Measurements from ENCODE around the gene EPB41L1. TPM values are rescaled to one million over a fixed set of nuclear protein-coding genes. Genes with fewer than 3 reads are reported as not detected.
A peak's percentile ranks its signal among the peaks of the same experiment; 100 is the strongest.

The EPB41L1 gene
- total RNA-seq (2012; rRNA removed) = 13.3 and 19.8 TPM in 2 replicates

DNA sequence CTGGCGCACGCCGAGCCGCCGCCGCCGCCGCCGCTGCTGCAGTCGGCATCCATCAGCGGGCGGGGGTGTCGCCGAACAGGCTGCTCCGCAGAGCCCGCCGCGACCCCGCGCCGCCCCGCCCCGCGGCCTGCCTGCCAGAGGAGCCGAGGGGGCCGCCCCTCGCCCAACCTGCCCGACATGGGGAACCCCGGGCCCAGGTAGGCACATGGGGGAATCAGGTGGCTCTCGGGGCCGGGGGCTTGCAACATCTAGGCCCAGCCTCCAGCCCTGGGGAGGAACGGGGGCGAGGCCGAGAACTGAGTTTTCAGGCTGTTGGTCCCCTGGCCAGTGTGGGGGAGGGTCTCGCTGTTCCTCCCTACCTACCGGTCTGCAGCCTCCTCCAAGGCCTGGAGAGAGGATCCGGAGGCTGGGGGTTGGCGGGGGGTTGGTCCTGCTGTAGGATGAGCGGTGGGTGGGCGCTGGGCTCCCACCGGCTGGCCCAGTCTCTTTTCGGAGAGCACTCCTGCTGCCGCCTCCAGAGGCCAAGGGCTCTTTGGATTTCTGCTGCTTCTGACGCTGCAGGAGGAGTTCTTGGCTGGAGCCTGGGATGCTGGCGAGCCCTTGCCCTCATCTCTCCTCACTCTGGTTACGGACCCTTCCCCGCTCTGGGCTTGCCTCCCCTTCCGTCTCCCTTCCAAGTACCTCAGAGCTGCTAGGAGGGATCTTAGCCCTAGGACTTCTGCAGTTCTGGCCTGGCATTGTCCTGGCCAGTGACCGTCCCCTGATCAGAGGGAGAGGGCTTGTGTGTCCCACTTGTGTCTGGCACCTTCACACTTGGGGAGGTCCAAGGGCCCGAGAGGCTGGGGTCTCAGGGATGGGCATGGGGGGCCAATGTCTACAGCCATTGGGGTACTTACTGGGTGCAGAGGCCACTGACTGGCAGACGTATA is at the start of gene EPB41L1:
Gene EPB41L1 (plus strand): TSS at position 41 of the 929 bp plus-strand sequence. CDS start 19,038 bp downstream, outside the sequence.
- peaks cover 4% of the 10 kb centered on the region for H3K27me3 ChIP-seq (ENCODE audit: control insufficient read depth, insufficient read depth, low read length)
- H3K4me3 ChIP-seq (ENCODE audit: low read length) = peak within 1 kb of the TSS; percentile 73
- no peaks in the 10 kb centered on the region for H3K36me3 ChIP-seq (ENCODE audit: insufficient read depth, low read length)
- no peaks in the 10 kb centered on the region for H3K9me3 ChIP-seq (replicated peaks; ENCODE audit: low read length)
- H3K4me1 ChIP-seq (ENCODE audit: control insufficient read depth, insufficient read depth, low read length) = peaks cover 17% of the 10 kb centered on the region
- peak within 1 kb of the TSS; percentile 63 for H3K9ac ChIP-seq (ENCODE audit: low read depth, low read length)
- peak within 1 kb of the TSS; percentile 96 for H3K4me2 ChIP-seq (ENCODE audit: low read length)

DNA sequence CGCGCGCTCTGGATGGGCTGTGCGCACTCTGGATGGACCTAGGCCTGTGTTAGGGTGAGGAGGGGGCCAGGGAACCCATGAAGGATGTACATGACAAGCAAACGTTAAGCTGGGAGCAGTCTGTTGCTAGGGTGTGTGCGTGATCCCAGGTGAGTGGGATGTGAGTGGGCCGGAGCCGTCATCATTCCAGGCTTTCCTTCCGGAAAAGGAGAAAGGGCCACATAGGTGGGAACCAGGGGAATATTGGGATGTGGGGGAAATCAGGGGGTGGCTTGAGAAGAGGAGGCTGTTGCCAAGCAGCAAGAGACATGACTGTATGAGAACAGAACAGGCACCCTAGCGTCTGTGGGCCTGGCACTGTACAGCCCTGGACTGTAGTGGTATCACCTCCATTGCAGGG is 49.7 kb upstream of the EPB41L1 start:
- Histone ChIP-seq H3K4me3 (ENCODE audit: low read length) (no peak overlapping the region), H3K27me3 (ENCODE audit: control insufficient read depth, insufficient read depth, low read length) (no peaks in the 10 kb centered on the region), H3K4me2 (ENCODE audit: low read length) (no peak overlapping the region), H3K9me3 (replicated peaks; ENCODE audit: low read length) (no peaks in the 10 kb centered on the region), H3K4me1 (ENCODE audit: control insufficient read depth, insufficient read depth, low read length) (peaks cover 16% of the 10 kb centered on the region), H3K36me3 (ENCODE audit: insufficient read depth, low read length) (no peaks in the 10 kb centered on the region), H3K9ac (ENCODE audit: low read depth, low read length) (no peak overlapping the region)

DNA sequence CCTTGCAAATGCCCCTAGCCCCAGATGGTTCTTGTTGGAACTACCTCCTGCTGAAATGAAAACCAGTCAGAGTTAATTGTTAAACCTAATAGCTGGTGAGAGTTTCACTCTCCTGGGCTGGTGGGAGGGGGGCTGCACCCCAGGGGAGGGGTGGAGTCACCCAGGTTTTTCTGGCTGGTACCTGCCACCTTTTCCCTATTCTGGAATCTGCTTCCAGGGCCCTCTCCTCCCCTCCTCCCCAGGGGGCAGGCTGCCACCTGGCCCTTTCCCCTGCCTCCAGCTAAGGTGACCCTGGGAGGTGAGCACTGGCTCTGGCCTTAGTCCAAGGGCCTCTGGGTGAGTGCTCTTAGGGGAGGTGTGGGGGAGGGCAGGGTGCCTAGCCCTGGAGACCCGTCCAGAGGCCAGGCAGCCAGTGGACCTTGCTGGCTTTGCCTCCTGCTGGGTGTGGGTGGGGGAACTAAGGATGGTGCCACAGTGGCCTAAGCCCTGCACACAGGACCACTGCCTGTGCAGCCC is 48.8 kb upstream of the EPB41L1 start:
- Histone ChIP-seq H3K27me3 (ENCODE audit: control insufficient read depth, insufficient read depth, low read length) (no peaks in the 10 kb centered on the region), H3K9me3 (replicated peaks; ENCODE audit: low read length) (no peaks in the 10 kb centered on the region), H3K4me2 (ENCODE audit: low read length) (no peak overlapping the region), H3K9ac (ENCODE audit: low read depth, low read length) (no peak overlapping the region), H3K4me1 (ENCODE audit: control insufficient read depth, insufficient read depth, low read length) (peaks cover 16% of the 10 kb centered on the region), H3K36me3 (ENCODE audit: insufficient read depth, low read length) (peaks cover 3% of the 10 kb centered on the region), H3K4me3 (ENCODE audit: low read length) (no peak overlapping the region)

DNA sequence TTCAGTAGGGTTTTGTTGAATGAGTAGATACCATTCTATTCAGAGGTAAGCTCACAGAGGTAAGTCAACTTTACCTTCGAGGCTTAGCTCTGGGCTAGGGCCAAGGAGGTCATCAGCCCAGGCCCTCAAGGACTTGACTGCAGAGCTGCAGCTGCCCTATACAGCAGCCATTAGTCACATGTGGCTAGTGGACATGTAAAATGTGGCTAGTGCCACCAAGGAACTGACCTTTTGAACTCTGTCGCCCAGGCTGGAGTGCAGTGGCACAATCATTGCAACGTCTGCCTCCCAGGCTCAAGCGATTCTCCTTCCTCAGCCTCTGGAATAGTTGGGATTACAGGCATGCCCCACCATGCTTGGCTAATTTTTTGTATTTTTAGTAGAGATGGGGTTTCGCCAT is 47.9 kb upstream of the EPB41L1 start:
- peaks cover 3% of the 10 kb centered on the region for H3K36me3 ChIP-seq (ENCODE audit: insufficient read depth, low read length)
- H3K4me3 ChIP-seq (ENCODE audit: low read length) = no peak overlapping the region
- H3K4me1 ChIP-seq (ENCODE audit: control insufficient read depth, insufficient read depth, low read length) = peaks cover 16% of the 10 kb centered on the region
- no peak overlapping the region for H3K4me2 ChIP-seq (ENCODE audit: low read length)
- no peaks in the 10 kb centered on the region for H3K27me3 ChIP-seq (ENCODE audit: control insufficient read depth, insufficient read depth, low read length)
- no peak overlapping the region for H3K9ac ChIP-seq (ENCODE audit: low read depth, low read length)
- H3K9me3 ChIP-seq (replicated peaks; ENCODE audit: low read length) = no peaks in the 10 kb centered on the region

DNA sequence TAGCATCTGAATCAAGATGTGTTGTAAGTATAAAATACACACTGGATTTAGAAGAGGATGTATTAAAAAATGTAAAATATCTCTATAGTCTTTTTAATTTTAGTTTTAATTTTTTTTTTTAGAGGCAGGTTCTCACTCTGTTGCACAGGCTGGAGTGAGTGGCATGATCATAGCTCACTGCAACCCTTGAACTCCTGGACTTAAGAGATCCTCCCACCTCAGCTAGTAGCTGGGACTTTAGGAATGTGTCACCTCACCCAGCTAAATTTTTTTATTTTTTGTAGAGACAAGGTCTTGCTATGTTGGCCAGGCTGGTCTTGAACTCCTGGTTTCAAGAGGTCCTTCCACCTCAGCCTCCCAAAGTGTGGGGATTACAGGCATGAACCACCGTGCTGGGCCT is 46.7 kb upstream of the EPB41L1 start:
- Histone ChIP-seq H3K4me2 (ENCODE audit: low read length) (no peak overlapping the region), H3K4me1 (ENCODE audit: control insufficient read depth, insufficient read depth, low read length) (peaks cover 9% of the 10 kb centered on the region), H3K9ac (ENCODE audit: low read depth, low read length) (no peak overlapping the region), H3K36me3 (ENCODE audit: insufficient read depth, low read length) (peaks cover 3% of the 10 kb centered on the region), H3K27me3 (ENCODE audit: control insufficient read depth, insufficient read depth, low read length) (no peaks in the 10 kb centered on the region), H3K4me3 (ENCODE audit: low read length) (no peak overlapping the region), H3K9me3 (replicated peaks; ENCODE audit: low read length) (no peaks in the 10 kb centered on the region)

DNA sequence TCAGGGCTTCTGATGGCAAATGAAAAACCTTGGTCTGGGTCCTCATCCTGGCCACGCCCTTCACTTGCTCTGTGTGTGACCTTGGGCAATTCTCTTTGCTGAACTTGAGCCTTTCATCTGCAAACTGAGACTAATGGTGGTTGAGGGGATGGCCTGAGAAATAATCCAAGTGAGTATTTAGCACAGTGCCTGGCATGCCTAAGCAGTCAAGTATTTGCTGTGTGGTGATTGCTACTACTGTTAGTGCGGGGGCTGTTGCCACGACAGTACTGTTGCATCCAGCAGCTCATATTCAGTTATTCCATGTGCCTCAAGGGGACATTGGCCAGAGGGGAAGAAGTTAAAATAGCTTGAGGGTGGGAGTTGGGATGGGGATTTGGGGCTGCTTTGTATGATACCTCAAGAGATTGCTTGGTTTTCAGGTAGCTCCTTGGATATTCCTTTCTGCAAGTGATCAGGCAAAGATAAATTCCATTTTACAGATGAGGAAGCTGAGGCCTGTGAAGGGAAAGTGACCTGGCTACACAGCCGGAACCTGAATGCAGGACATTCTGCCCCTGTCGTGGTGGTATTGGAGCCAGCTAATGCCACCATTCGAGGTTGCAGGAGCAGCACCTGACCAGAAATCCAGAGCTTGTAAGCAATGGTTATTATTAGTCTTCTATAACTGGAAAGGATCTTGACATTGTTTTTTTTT is 45.1 kb upstream of the EPB41L1 start:
- no peak overlapping the region for H3K4me3 ChIP-seq (ENCODE audit: low read length)
- H3K36me3 ChIP-seq (ENCODE audit: insufficient read depth, low read length) = peaks cover 3% of the 10 kb centered on the region
- H3K9ac ChIP-seq (ENCODE audit: low read depth, low read length) = no peak overlapping the region
- peaks cover under 1% of the 10 kb centered on the region for H3K4me1 ChIP-seq (ENCODE audit: control insufficient read depth, insufficient read depth, low read length)
- no peaks in the 10 kb centered on the region for H3K9me3 ChIP-seq (replicated peaks; ENCODE audit: low read length)
- H3K4me2 ChIP-seq (ENCODE audit: low read length) = no peak overlapping the region
- H3K27me3 ChIP-seq (ENCODE audit: control insufficient read depth, insufficient read depth, low read length) = peaks cover 8% of the 10 kb centered on the region

DNA sequence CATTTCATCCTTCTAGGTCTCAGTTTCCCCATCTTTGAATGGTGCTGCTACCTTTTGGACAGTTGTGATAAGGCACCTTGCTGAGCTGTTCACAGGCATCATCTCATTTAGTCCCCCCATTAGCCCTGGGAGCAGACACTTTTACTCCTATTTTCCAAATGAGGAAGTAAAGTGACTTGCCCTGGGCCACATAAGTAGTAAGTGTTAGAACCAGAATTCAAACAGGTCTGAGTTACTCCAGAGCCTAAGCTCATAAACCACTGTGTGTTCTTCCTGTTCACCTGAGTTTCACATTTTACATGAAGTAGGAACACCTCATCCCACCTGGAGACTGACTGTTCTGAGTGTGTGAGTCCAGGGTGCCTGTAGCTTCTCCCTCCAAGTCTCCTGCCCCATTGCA is 43.5 kb upstream of the EPB41L1 start:
- Histone ChIP-seq H3K4me2 (ENCODE audit: low read length) (no peak overlapping the region), H3K9me3 (replicated peaks; ENCODE audit: low read length) (no peaks in the 10 kb centered on the region), H3K9ac (ENCODE audit: low read depth, low read length) (no peak overlapping the region), H3K27me3 (ENCODE audit: control insufficient read depth, insufficient read depth, low read length) (peaks cover 8% of the 10 kb centered on the region), H3K4me3 (ENCODE audit: low read length) (no peak overlapping the region), H3K36me3 (ENCODE audit: insufficient read depth, low read length) (peaks cover 3% of the 10 kb centered on the region), H3K4me1 (ENCODE audit: control insufficient read depth, insufficient read depth, low read length) (no peaks in the 10 kb centered on the region)

DNA sequence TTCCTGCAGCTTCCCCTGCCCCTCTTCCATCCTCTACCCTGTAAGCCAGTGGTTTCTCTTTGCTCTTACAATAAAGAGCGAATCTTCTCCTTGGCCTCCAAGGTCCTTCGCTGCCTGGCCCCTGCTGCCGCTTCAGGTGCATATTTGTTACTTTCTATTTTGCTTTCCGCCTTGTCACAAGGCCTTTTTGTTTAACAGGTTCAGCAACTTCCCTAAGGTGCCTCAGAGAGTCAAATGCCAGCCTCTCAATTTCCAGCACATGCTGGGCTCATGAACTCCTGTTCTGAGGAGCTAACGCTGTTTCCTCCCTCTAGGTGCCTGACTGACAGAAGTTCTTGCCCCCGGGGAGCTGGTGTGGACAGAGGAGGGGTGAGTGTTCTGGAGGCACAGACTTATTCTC is 42.4 kb upstream of the EPB41L1 start:
- Histone ChIP-seq H3K9me3 (replicated peaks; ENCODE audit: low read length) (no peaks in the 10 kb centered on the region), H3K4me3 (ENCODE audit: low read length) (no peak overlapping the region), H3K36me3 (ENCODE audit: insufficient read depth, low read length) (peaks cover 3% of the 10 kb centered on the region), H3K27me3 (ENCODE audit: control insufficient read depth, insufficient read depth, low read length) (peaks cover 8% of the 10 kb centered on the region), H3K9ac (ENCODE audit: low read depth, low read length) (no peak overlapping the region), H3K4me1 (ENCODE audit: control insufficient read depth, insufficient read depth, low read length) (peaks cover 10% of the 10 kb centered on the region), H3K4me2 (ENCODE audit: low read length) (no peak overlapping the region)

DNA sequence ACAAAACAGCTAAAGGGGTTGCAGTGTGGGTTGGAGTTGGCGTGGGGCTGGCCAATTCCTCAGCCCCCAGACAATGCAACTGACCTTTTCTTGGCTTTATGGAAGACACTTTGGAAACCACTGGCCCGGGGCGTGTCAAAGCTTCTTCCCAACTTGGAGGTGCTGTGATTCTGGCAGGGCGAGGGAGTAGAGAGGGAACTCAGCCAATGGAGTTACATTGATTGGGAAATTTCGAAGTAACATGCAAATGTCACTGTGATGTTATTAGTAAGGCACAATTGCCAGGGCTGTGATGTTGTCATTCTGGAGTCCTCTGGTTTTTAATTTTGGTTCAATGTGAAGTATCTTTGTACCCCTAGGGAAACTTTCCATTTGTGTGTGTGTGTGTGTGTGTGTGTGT is 41.5 kb upstream of the EPB41L1 start:
- Histone ChIP-seq H3K4me3 (ENCODE audit: low read length) (no peak overlapping the region), H3K9me3 (replicated peaks; ENCODE audit: low read length) (no peaks in the 10 kb centered on the region), H3K4me1 (ENCODE audit: control insufficient read depth, insufficient read depth, low read length) (peaks cover 17% of the 10 kb centered on the region), H3K27me3 (ENCODE audit: control insufficient read depth, insufficient read depth, low read length) (peaks cover 8% of the 10 kb centered on the region), H3K4me2 (ENCODE audit: low read length) (no peak overlapping the region), H3K9ac (ENCODE audit: low read depth, low read length) (no peak overlapping the region), H3K36me3 (ENCODE audit: insufficient read depth, low read length) (peaks cover 3% of the 10 kb centered on the region)

DNA sequence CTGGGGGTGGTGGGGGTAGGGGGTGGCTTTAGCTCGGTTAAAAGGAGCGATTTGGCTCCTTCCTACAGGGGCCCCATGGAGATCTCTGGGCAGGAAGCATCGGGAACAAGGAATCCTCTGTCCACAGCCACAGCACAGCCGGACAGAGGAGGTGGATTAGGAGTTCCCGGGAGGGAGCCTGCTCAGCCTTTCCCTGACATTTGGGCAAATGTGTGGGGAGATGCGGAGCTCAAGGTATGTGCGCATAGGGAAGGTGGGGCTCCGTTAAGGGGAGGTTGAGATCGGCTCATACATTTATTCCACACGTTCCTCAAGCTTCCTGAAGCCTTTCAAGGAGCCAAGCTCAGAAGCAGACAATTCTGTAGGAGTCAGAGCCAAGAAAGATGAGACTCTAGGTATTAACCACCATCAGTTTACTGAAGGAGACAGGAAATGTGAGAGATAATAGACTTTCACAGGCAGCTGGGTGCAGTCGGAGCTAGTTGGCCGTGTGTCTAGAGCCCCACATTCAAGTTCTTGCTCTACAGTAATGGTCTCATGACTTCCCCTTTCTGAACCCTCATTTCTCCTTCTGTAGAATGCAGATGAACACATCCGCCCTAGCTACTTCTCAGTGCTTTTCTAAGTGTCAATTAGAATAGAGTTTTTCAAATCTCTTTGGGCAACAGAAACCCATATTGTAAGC is 40.8 kb upstream of the EPB41L1 start:
- H3K9ac ChIP-seq (ENCODE audit: low read depth, low read length) = no peak overlapping the region

DNA sequence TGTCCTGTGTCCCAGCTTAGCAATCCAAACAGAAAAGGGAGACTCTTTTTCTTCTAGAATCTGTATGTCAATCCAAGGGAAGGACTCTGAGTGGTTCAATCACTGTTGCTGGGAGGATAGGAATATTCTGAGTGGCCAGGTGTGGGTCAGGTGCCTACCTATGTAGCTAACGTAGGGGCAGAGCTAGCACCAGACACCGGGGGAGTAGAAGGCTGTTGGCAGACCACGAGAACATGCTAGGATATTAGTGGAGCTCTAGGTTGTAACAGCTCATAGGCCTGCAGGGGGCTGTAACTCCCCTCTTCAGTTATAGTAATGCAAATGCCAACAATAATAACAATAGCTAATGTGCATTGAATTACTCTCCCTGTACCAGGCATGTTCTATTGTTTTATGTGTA is 39.8 kb upstream of the EPB41L1 start:
- Histone ChIP-seq H3K36me3 (ENCODE audit: insufficient read depth, low read length) (peaks cover 3% of the 10 kb centered on the region), H3K9ac (ENCODE audit: low read depth, low read length) (no peak overlapping the region), H3K4me1 (ENCODE audit: control insufficient read depth, insufficient read depth, low read length) (peaks cover 17% of the 10 kb centered on the region), H3K9me3 (replicated peaks; ENCODE audit: low read length) (no peaks in the 10 kb centered on the region), H3K4me2 (ENCODE audit: low read length) (no peak overlapping the region), H3K27me3 (ENCODE audit: control insufficient read depth, insufficient read depth, low read length) (peaks cover 8% of the 10 kb centered on the region), H3K4me3 (ENCODE audit: low read length) (no peak overlapping the region)

More for the DNA sequence above, 40.8 kb upstream of the EPB41L1 start:
- H3K4me2 ChIP-seq (ENCODE audit: low read length) = no peak overlapping the region
- H3K4me3 ChIP-seq (ENCODE audit: low read length) = no peak overlapping the region
- peaks cover 3% of the 10 kb centered on the region for H3K36me3 ChIP-seq (ENCODE audit: insufficient read depth, low read length)
- H3K27me3 ChIP-seq (ENCODE audit: control insufficient read depth, insufficient read depth, low read length) = peaks cover 8% of the 10 kb centered on the region
- H3K9me3 ChIP-seq (replicated peaks; ENCODE audit: low read length) = no peaks in the 10 kb centered on the region
- H3K4me1 ChIP-seq (ENCODE audit: control insufficient read depth, insufficient read depth, low read length) = peaks cover 17% of the 10 kb centered on the region

Measured in skeletal muscle satellite cell (primary cell).